Testis (tissue), 3 donors: ENCODE measurements around the gene WNT3. TPM values are rescaled to one million over a fixed set of nuclear protein-coding genes. Genes with fewer than 3 reads are reported as not detected.

Experiments
- DNase-seq: peaks from one replicate; pipeline ENCODE4 v3.0.0-alpha.2; 2019
- H3K27ac ChIP-seq, 2 donors: fragments of 200-600 bp; sonication (generic); one replicate each; pipeline ENCODE4 v1.5.1; 2019
- H3K27me3 ChIP-seq: fragments of 200-600 bp; sonication (generic); one replicate; pipeline ENCODE4 v1.5.1; 2019
- H3K36me3 ChIP-seq: fragments of 200-600 bp; sonication (generic); one replicate; pipeline ENCODE4 v1.5.1; 2017; ENCODE audit warnings: low read depth; ENCODE audit errors: missing control alignments
- H3K4me1 ChIP-seq: fragments of 200-600 bp; sonication (generic); one replicate; pipeline ENCODE4 v1.5.1; 2019
- H3K4me3 ChIP-seq, 2 donors: fragments of 200-600 bp; sonication (generic); one replicate each; pipeline ENCODE4 v1.5.1; 2017 to 2019
- H3K9me3 ChIP-seq: fragments of 200-600 bp; sonication (generic); one replicate; pipeline ENCODE4 v1.5.1; 2017
- CTCF ChIP-seq, 3 experiments: fragments of 450-650 bp in 2 of 3; fragments of 200-600 bp in 1 of 3; sonication (generic) in 1 of 3; IDR thresholded peaks; one replicate each; pipeline ENCODE4 v1.5.1; 2016 to 2019; ENCODE audit warnings: antibody characterized with exemption in 3 of 3, mild to moderate bottlenecking in 2 of 3, moderate library complexity in 1 of 3
- POLR2A ChIP-seq: fragments of 450-650 bp; IDR thresholded peaks from one replicate; pipeline ENCODE4 v1.6.1; 2017; ENCODE audit warnings: antibody characterized with exemption, mild to moderate bottlenecking, moderate library complexity
- WGBS, 2 donors: methylation state at CpG; one replicate each; pipeline ENCODE4 v1.1.5; 2018; 5-methylcytosine and 5-hydroxymethylcytosine counted together
- intact Hi-C: fragments of 100-400 bp; cut with DNase I; formaldehyde crosslinking; loops from one replicate; pipeline ENCODE4 v1.15.1; 2023; ENCODE audit warnings: low total_unique reads
- polyA plus RNA-seq: library from polyadenylated mRNA; stranded (reverse); fragments of 350-450 nt; fragmentation: Illumina TruSeq; extraction: RNeasy Lipid Tissue Mini Kit (QIAGEN cat#74804); gene quantifications from one replicate; pipeline ENCODE4 v1.2.3, GENCODE V29; 2014; ENCODE audit warnings: low read depth, low replicate concordance; ENCODE audit not compliant: insufficient read depth
- total RNA-seq, 2 donors: library from RNA; depleted of rRNA; stranded (reverse); fragments of >200 nt; gene quantifications; one replicate each; pipeline ENCODE4 v1.2.3, GENCODE V29; 2016

WNT3 gene
- total and polyA plus RNA-seq, 3 donors from 2014 or later: 6.4 to 9.8 (median 7.7) TPM

- DNase-seq: no peak
- Histone ChIP-seq H3K9me3 (no peaks in the 10 kb centered on the region), H3K36me3 (no peaks in the 10 kb centered on the region), H3K4me3 (no peak overlapping the region), H3K4me1 (no peaks in the 10 kb centered on the region), H3K27ac (no peak overlapping the region), H3K27me3 (no peaks in the 10 kb centered on the region)
- TF ChIP-seq CTCF (IDR thresholded peaks at IDR 0.05) (no peak), POLR2A (no peak)
- 85 to 92% methylated on average over 1 of the region's 1 CpG for WGBS, 2 donors
- intact Hi-C loops: no loop called here
Measured at GRCh38 chr17:46732160-46732559, 86.3 kb downstream of the WNT3 start.

- no peak overlapping the region for H3K4me3 ChIP-seq
Measured at GRCh38 chr17:46730679-46731078, 87.8 kb downstream of the WNT3 start.

GRCh38 chr17:46730026-46730425, 88.5 kb downstream of the WNT3 start:
- no peaks in the 10 kb centered on the region for H3K36me3 ChIP-seq
- no peak for TF ChIP-seq CTCF (IDR thresholded peaks at IDR 0.05)
- no peak for TF ChIP-seq POLR2A

More at GRCh38 chr17:46730679-46731078, 87.8 kb downstream of the WNT3 start:
- H3K27ac ChIP-seq: no peak overlapping the region
- WGBS, 2 donors: 93 to 96% methylated on average over 1 of the region's 1 CpG
- TF ChIP-seq POLR2A: no peak
- TF ChIP-seq CTCF (IDR thresholded peaks at IDR 0.05): no peak
- DNase-seq: no peak
- H3K36me3 ChIP-seq: no peaks in the 10 kb centered on the region
- H3K9me3 ChIP-seq: no peaks in the 10 kb centered on the region
- H3K4me1 ChIP-seq: no peaks in the 10 kb centered on the region
- H3K27me3 ChIP-seq: no peaks in the 10 kb centered on the region
- intact Hi-C loops: no loop called here

GRCh38 chr17:46727572-46728348, 90.7 kb downstream of the WNT3 start:
- Histone ChIP-seq H3K4me1 (no peaks in the 10 kb centered on the region), H3K4me3 (no peak overlapping the region), H3K27me3 (no peaks in the 10 kb centered on the region), H3K9me3 (no peaks in the 10 kb centered on the region), H3K27ac (no peak overlapping the region), H3K36me3 (no peaks in the 10 kb centered on the region)
- intact Hi-C loops: no loop called here
- WGBS, 2 donors: 92 to 93% methylated on average over 4 of the region's 4 CpGs
- no peak for DNase-seq
- TF ChIP-seq POLR2A (no peak), CTCF (IDR thresholded peaks at IDR 0.05) (no peak)

More at GRCh38 chr17:46730026-46730425, 88.5 kb downstream of the WNT3 start:
- no peak for DNase-seq
- H3K4me1 ChIP-seq: no peaks in the 10 kb centered on the region
- no peaks in the 10 kb centered on the region for H3K9me3 ChIP-seq
- H3K27ac ChIP-seq: no peak overlapping the region
- H3K4me3 ChIP-seq: no peak overlapping the region
- intact Hi-C loops: no loop called here
- 95 to 97% methylated on average over 2 of the region's 2 CpGs for WGBS, 2 donors
- no peaks in the 10 kb centered on the region for H3K27me3 ChIP-seq

- WGBS, 2 donors: 90 to 91% methylated on average over 3 of the region's 3 CpGs
- Histone ChIP-seq H3K27ac (no peak overlapping the region), H3K36me3 (no peaks in the 10 kb centered on the region), H3K9me3 (no peaks in the 10 kb centered on the region), H3K27me3 (no peaks in the 10 kb centered on the region), H3K4me1 (no peaks in the 10 kb centered on the region), H3K4me3 (no peak overlapping the region)
- DNase-seq: no peak
- TF ChIP-seq CTCF (IDR thresholded peaks at IDR 0.05) (no peak), POLR2A (no peak)
- intact Hi-C loops: no loop called here
Measured at GRCh38 chr17:46726206-46726605, 92.3 kb downstream of the WNT3 start.
